GM18499 (cell line): ENCODE results near the gene DNAH6.
A peak's percentile ranks its signal among the peaks of the same experiment; 100 is the strongest.
"Not testable (repeated sequence)": the region's sequence is repeated elsewhere in the genome, so short reads cannot be mapped to it uniquely, and the experiment has no call there.

ENCODE experiments used
- ATAC-seq: cut with Tn5 transposase; IDR thresholded peaks from one replicate; pipeline ENCODE4 v1.9.1; 2021; ENCODE audit warnings: moderate number of reproducible peaks; ENCODE audit not compliant: insufficient read depth, unreplicated experiment

DNAH6 gene

DNA sequence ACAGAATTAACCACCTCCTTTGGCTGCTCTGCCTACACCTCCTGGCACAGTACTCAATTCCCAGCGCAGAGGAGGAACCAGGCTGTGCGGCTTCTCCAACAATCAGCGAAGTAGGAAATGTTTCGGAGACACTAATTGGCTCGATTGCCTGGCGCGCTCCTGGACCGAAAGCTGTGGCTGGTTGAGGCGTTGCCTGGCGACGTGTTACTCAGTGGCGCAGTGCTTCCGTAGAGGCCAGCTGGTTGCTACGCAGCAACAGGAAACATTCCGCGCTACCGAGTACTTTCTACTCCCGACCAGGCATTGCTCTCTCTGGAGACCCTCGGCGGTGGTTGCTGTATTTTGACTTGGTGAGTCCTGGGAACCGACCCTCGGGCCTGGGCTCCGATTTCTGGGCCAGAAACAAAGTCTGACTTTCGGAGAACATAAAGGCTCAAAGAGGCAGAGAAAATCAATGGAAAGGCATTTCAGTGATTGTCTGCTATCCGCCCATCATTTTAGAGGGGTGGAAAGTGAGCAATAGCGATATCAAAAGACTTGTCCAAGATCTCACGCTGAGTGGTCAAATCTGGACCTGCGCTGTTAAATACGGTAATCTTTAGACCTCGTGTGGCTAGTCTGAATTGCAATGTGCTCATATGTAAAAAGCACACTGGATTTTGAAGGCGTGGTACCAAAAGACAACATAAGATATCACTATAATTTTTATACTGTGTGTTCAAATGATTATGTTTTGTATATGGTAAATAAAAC, at the start of gene DNAH6:
TSS of gene DNAH6 (plus strand) at position 265 of the 753 bp plus-strand sequence. CDS start 1,329 bp downstream, outside the sequence.
- ATAC-seq, result peak; percentile 83

DNA sequence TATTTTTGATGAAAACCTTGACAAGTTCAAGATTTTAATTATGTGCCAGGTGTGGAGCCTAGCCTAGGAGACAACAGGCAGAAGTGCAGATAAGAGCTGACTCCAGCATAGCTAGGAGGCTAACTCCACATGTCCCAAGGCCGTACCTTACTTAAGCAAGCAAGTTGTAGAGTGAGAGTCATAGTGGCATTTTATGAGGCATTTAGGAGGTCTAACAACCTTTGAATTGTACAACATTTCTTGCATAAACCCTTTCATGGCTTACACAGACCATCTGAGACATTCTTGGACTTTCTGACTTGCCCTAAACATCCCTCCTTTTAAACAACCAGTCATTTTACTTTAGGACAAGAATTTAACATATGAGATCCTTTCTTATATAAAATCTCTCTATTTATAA, 48.9 kb upstream of the DNAH6 start:
- no peak for ATAC-seq

DNA sequence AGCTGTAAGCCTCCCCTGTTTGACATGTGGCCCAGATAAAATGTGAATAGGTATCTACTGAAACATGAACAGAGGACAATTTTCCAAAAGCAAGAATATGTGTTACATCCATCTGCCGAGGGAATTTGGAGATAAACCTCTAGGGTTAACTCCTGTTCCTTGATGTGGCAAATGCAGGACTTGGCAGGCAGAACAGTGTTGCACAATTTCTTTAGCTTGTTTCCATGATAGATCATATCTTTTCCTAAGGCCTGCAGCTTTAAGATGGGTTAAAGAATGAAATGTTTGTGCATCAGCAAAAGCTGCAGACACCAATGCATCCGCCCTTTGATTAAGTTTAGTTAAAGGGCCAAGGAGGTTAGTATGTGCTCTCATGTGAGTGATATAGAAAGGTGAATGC, 43.9 kb upstream of the DNAH6 start:
- ATAC-seq, result not testable (repeated sequence)

GRCh38 chr2:84472856-84473565, 43.3 kb upstream of the DNAH6 start:
- ATAC-seq, result no peak

DNA sequence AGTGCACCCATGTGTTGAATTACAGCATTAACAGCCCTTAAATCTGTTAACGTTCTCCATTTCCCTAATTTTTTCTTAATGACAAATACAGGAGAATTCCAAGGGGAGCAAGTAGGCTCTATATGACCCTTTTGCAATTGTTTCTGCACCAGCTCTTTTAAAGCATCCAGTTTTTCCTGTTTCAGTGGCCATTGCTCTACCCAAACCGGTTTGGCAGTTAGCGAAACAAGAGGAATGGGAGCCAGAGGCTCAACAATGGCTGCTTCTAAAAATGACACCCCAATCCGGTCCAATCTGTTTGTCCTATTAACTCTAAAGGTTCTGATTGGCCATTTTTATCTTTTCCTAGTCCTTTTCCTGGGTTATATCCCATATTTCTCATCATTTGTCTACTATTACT, 42.1 kb upstream of the DNAH6 start:
- ATAC-seq, result no peak

DNA sequence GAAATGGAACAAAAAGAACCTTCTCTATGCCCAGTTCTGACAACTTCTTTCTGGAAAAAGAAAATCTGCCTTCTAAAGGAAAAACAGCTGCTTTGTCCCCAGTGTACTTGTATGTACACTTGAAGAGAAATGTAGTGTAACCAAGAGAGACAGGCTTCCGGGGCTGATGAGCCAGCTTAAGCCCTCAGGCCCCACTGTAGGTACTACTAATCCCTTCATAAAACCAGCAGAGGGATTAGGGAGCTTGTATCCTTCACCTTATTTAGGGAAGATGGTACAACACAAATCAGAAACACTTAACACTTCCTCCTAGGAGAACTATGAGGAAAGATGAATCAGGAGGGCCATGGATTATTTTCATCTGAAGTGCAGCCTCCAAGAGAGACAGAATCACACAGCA, 38.4 kb upstream of the DNAH6 start:
- ATAC-seq, result no peak

- no peak for ATAC-seq
These were observed 37.4 kb upstream of the DNAH6 start for GRCh38 chr2:84478867-84479266.

DNA sequence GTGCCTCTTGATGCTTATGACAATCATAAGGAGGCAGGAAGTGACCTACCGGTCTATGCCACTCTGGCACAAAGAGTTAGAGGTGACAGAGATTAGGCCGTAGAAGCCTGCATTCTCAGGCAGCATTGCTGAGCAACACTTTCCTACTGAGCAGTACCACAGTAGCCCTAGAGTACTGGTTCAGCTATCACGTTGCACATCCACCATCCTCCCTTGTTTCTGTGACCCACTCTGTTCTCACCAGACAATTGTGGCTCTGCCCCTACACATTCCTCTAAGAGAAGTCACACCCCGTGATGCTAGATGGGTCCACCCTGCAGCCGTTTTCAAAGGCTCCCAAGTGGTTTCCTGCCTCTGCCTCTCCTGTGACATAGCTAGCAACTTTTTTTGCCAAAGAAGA, 34.6 kb upstream of the DNAH6 start:
- no peak for ATAC-seq

GRCh38 chr2:84482603-84483002, 33.7 kb upstream of the DNAH6 start:
- no peak for ATAC-seq

DNA sequence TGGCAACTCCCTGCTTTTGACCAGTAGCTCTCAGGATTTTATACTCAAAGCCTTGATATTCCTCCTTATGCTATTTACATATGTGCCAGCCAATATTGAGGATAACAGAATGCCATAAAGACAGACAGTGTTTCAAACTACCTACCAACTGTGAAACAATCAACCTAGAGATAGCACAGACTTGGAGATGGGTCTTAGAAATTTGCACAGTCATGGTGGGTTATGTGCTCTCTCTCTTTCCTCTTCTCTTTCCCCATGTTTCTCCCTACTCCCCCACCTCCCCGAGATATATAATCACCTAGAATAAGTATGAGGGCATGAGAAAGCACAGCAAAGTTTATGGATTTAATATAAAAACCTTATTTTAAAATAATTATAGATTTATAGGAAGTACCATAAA, 33.0 kb upstream of the DNAH6 start:
- ATAC-seq, result no peak

DNA sequence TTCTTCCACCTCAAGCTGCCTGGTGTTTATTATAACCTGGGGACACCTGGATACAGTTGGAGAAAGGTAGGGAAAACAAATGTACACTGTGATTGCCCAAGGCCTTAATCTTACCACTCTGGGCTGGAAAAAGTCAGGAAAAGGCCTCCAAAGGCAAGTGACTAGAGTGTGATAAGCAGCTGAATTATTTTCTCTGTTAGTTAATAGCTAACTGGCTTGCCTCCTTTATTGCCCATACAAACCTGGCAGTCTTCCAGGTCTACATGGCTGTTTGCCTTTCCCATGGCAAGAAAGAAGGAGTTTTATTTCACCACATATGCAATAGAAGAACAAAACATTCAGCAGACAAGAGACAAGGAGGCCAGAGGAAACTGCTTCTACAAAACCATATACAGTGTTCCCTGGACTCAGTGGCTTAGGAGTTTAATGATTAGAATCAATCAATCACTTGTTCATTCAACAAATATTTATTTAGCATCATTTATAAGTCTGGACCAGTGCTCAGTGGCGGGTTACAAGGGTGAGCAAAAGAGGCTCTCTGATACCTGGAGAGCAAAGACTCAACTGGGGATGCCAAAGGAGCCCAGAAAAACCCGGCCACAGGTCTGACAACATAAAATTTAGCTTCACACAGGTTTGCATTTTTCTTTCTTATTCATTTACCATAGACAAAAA, 29.7 kb upstream of the DNAH6 start:
- no peak for ATAC-seq

- ATAC-seq, result no peak
These were observed 28.9 kb upstream of the DNAH6 start for GRCh38 chr2:84487298-84487996.

- ATAC-seq, result no peak
These were observed 25.0 kb upstream of the DNAH6 start for GRCh38 chr2:84491256-84491655.

DNA sequence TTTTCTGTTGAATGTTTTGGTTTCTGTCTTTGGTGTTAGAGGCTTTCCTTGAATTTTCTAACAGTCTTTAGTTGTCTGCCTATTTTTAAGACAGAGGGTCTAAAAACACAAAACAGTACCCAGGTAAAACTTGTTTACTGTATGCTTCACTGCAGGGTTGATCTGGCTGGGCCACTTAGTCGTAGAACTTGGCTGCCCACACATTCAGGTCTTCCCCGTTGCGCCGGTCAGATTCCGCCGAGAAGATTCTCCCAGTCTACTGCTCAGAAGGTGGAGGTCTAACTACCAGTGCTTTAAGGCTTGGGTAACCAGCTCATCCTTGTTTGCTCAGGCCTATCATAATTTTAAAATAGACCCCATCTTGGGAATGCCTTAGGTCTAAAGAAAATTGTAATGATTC, 24.6 kb upstream of the DNAH6 start:
- ATAC-seq, result no peak

- no peak for ATAC-seq
These were observed 23.7 kb upstream of the DNAH6 start for GRCh38 chr2:84492571-84492970.

- ATAC-seq, result no peak
These were observed 22.8 kb upstream of the DNAH6 start for GRCh38 chr2:84493514-84493913.

DNA sequence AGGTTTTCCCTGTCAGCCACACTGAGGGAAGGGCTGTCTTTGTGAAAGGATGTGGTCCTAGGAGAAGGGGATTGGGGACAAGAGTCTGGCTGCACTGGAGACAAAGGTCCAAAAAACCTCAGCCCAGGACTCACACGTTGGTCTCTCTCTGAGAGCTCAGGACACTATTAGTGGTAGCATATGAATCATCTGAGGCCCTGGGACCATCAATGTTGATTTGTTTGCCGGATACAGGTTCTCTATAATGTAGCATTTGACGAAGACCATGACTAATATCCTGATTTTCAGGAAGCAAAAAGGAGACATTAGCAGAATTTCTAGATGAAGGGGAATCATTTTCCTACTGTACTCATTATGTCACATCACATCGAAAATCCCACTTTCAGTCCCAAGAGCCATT, 22.2 kb upstream of the DNAH6 start:
- no peak for ATAC-seq

DNA sequence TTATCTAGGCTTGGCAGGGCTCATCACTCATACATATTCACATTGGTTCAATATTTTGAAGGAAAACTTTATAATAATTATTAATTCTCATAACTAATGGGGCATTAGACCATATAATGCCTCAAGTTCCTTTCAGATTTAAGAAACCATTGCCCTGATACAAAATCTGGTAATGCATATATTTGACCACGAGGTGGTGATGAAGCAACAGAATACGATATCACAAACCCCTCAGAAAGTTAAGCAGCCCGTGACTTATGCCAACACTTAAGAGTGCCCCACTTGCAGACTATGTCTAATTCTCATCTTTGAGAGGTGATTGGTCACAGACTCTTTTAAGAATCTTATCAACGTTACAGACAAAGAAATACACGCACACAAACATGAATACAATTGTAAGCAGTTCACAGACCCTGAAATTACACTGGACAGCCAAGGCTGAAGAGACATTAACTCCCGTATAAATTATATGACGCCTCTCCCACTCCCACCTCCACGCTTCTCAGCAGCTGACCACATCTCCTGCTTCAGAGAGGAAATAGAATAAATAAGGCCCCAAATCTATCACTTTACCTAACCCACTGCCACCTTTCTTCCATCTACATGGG, 20.7 kb upstream of the DNAH6 start:
- peak; percentile 81 for ATAC-seq

DNA sequence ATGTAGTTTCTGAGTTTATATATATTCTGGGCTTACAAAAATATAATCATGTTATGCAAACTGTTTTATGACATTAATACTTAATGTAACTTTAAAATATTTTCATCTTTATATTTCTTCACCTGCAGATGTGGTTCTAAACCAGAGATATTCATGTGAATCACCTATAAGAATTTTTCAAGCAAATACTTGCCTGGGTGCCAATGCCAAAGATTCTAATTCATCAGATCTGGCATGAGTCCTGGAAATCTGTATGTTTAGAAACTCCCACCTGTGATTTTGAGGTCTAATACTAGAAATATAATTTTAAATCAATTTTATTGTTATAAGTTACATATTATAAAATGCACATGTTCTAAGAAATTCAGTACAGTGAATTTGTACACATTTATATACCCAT, 19.9 kb upstream of the DNAH6 start:
- ATAC-seq, result no peak

DNA sequence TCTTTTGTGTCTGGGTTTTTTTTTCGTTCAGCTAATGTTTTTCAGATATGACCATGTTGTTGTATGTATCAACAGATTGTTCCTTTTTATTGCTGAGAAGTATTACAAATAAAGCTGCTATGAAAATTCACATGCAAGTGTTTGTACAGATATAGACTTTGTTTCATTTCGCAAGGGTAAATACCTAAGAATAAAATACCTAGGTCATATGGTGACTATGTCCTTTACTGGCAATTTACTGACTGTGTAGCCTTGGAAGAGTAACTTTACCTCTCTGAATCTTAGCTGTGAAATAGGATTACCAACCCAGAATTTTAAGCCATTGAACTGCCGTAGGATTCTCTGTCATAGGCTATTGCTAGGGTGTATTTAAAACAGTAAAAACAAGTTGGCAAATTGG, 19.0 kb upstream of the DNAH6 start:
- ATAC-seq, result no peak
